ENCODE measurements around the gene OR3A1. TPM values are rescaled to one million over a fixed set of nuclear protein-coding genes. Genes with fewer than 3 reads are reported as not detected.
A peak's percentile ranks its signal among the peaks of the same experiment; 100 is the strongest.
"Not testable (repeated sequence)": the region's sequence is repeated elsewhere in the genome, so short reads cannot be mapped to it uniquely, and the experiment has no call there.

The OR3A1 gene, protein sequence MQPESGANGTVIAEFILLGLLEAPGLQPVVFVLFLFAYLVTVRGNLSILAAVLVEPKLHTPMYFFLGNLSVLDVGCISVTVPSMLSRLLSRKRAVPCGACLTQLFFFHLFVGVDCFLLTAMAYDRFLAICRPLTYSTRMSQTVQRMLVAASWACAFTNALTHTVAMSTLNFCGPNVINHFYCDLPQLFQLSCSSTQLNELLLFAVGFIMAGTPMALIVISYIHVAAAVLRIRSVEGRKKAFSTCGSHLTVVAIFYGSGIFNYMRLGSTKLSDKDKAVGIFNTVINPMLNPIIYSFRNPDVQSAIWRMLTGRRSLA
- not detected for total RNA-seq
- long read RNA-seq = 0 reads

DNA sequence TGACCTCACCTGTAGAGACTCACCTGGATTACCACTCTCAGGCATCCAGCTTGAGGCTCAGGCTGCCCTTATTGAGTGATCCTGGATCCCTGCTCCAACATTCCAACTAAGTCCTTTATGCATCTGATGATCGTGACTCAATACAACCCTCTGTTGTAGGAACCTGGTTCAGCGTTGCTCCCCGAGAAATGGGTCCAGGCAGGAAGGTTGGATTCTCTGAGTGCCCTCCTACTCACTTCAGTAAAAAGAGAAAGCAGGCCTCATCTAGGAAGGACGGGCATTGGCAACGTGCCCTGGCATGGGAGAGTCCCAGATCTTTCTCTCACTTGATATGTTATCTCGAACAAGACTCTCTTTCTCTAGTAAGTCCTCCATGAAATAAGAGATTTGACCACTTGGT, at the start of gene OR3A1:
Gene OR3A1 (minus strand): TSS at position 101 of the 400 bp plus-strand sequence. CDS start 5,778 bp downstream, outside the sequence.
- intact Hi-C loops (cut with DNase I, micrococcal nuclease) = no loop called here
- ATAC-seq = no peak
- no peak for DNase-seq

DNA sequence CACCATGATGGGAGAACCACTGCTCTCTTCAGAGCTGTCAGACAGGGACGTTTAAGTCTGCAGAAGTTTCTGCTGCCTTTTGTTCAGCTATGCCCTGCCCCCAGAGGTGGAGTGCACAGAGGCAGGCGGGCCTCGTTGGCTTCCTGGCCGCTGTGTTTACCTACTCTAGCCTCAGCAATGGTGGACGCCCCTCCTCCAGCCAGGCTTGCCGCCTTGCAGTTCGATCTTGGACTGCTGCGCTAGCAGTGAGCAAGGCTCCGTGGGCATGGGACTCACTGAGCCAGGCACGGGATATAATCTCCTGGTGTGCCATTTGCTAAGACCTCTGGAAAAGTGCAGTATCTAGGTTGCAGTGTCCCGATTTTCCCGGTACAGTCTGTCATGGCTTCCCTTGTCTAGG, 44.6 kb upstream of the OR3A1 start:
- intact Hi-C loops (cut with DNase I, micrococcal nuclease); ATAC-seq; DNase-seq: not testable (repeated sequence)

DNA sequence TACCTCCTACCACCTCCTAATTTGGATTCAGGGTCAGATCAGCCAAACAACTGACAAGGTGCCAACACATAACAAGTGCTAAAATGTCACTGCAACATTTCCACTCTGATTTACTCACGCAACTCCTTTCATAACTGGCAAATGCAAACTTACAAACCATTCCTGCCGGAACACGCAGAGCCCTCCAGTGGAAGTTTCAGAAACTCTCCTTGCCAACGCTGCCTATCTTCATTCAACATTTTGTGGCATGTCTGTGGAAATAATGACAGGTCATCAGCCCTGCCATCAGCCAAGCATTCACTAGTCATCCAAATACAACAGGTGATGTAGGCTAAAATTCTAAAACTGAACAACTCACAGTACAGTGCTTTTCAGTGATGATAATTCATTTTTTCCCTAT, 37.7 kb upstream of the OR3A1 start:
- intact Hi-C loops (cut with DNase I, micrococcal nuclease) = no loop called here
- DNase-seq (no peak), ATAC-seq (no peak)

DNA sequence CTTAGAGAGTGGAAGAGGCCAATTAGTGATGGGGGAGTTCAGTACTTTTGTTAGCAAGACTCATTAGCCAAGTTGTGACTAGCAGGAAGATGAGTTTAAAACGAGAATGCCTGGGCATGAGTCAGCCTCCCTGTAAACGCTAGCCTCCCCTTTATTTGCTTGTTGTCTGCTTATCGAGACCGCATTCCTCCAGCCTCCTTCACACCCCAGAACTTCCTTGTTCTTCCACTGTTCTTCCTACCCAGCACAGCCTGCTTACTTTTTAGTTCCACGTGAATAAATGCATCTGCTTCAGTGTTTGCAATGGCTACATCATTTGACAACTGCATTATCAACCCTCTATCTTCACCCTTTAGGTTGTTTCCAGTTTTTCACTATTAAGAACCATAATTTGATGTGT, 20.2 kb upstream of the OR3A1 start:
- intact Hi-C loops (cut with DNase I, micrococcal nuclease) = no loop called here
- ATAC-seq = no peak
- no peak for DNase-seq

DNA sequence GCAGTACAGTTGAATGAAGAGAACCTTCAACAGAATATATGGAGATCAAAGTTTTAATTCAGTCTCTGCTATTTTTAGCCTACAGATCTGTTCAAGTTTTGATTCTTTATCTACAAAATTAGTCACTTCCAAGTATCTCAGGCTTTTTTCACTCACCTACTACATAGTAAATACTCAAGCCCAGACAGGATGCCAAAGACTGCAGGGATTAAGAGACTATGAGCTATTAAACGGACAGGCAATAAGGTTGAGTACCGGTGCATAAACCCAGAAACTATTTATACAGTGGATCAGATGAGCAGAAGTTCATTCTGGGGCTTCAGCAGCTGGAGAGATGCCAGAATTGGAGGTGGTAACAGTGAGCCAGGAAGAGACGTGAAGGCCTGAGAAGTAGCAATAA, 18.7 kb upstream of the OR3A1 start:
- DNase-seq = no peak
- no peak for ATAC-seq
- intact Hi-C loops (cut with DNase I, micrococcal nuclease) = no loop called here

DNA sequence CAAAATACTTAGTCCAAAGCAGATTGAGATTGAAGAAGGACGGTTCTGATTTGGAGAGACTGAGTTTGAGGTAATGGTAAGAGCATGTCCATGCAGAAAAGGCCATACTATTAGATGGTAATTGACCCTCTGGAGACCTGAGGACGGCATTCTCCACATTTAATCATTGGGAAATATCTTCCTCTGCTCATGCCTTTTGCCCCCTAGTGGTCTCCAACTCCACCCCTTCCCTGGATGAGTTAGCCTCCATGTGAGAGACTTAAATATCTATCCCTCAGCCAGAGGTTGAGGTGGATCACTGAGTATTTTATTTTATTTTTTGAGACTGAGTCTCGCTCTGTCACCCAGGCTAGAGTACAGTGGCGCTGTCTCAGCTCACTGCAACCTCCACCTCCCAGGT, 10.4 kb upstream of the OR3A1 start:
- intact Hi-C loops (cut with DNase I, micrococcal nuclease) = no loop called here
- DNase-seq (no peak), ATAC-seq (no peak)

DNA sequence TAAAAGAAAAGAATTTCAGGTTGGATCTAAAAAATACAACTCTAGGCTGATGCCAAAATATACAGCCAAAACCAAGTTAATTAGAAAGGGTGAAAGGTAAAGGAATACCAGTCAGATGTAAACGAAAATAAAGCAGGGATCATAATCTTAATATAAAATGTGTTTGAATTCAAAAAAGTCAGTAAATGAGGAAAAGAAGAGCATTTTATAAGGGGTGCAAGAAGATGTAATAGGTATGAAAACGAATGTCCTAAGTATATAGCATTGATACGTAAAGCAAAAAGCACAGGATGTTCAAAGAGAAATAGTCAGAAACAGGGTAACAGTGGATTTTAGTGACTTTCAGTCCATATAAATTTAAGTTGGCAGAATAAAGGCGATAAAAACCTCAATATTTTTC, 2.5 kb downstream of the OR3A1 start:
- DNase-seq = no peak
- intact Hi-C loops (cut with DNase I, micrococcal nuclease) = no loop called here
- ATAC-seq = no peak

DNA sequence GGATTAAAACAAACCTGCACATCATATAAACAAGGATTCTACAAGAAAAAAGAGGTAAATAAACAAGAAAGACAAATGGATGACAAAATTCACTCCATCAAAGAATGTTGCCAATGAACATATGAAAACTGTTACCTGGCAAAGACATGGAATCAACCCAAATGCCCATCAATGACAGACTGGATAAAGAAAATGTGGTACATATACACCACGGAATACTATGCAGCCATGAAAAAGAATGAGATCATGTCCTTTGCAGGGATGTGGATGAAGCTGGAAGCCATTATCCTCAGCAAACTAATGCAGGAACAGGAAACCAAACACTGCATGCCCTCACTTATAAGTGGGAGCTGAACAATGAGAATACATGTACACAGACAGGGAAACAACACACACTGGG, 4.6 kb downstream of the OR3A1 start:
- DNase-seq; ATAC-seq; intact Hi-C loops (cut with DNase I, micrococcal nuclease): not testable (repeated sequence)

DNA sequence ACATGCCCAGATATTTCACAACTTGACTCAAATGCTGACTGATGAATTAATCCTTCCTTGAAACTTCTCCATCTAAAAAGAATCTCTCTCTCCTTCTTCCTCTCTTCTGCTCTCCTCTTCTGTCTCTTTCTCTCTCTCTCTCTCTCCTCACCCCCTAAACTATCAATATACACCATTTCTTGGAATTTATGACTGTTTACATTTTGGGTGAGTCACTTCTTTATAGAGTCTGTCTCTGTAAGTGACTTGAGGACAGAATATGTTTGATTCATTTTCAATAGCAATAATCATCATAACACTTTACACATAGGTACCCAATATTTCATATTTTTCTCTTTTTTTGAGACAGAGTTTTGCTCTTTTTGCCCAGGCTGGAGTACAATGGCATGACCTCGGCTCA, 15.3 kb downstream of the OR3A1 start:
- intact Hi-C loops (cut with DNase I, micrococcal nuclease) = no loop called here
- ATAC-seq (peak; percentile 37), DNase-seq (no peak)

DNA sequence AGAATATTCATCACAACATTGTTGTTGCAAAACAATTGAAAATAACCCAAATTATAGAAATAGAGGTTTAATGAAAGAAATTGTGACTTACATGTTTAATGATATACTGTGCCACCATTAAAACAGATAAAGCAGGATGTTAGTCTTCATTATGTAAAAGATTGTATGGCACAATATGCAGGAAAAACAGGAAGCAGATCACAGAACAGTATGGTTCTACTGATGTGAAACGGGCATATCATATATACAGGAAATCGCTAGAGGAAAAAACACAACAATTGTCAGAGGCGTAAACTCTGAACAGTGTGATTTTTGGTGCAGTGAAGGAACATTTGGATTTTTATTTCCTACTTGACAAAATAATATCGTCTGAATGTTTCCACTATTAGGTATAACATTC, 22.0 kb downstream of the OR3A1 start:
- intact Hi-C loops (cut with DNase I, micrococcal nuclease) = no loop called here
- ATAC-seq (no peak), DNase-seq (no peak)

DNA sequence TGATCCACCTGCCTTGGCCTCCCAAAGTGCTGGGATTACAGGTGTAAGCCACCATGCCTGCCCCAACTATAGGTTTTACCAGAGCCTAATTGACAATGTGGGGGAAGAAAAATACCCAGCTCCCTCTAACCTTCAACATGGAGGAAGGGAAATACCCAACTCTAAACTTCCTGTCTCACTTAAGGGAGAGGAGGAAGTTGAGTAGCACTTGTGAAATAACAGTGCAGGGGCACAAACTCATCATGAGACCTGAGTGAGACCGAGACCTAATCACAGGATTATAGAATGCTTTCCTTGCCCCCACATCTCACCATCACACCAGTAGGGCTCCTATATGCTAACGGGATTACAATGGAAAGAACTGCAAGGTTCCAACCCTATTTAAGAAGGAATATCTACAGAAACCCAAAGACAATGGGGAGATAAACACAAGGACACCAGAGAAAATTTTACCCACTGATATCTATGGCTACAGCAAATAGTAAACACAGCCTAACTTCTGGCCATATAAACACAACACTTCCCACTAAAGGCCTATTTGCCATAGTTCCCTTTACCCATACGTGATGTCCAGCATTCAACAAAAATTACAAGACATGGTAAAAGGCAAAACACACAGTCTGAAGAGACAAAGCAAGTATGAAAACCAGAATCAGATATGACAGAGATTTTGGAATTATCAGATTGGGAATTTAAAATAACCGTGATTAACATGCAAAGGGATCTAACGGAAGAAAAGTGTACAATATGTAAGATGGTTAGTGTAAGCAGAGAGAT, 26.9 kb downstream of the OR3A1 start:
- no peak for ATAC-seq
- intact Hi-C loops (cut with DNase I, micrococcal nuclease) = no loop called here
- DNase-seq = no peak

DNA sequence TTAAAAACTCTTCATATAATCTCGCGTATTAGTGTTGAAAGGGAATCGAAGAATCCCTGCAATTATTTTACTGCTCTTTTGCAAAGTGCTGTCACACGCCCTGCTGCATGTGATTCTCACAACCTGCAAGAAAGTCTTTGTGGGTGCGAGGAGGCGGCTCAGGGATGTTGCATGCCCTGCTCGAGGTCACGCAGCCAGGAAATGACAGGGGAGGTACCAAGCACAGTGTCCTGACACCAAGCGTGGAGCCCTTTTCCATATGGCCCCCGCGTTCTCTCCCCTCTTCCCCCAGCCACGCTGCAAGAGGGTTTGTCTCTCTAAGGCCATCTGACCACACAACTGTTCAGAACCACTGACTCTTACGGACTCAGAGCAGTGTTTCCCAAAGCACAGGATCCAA, 37.6 kb downstream of the OR3A1 start:
- ATAC-seq = no peak
- intact Hi-C loops (cut with DNase I, micrococcal nuclease) = no loop called here
- no peak for DNase-seq

DNA sequence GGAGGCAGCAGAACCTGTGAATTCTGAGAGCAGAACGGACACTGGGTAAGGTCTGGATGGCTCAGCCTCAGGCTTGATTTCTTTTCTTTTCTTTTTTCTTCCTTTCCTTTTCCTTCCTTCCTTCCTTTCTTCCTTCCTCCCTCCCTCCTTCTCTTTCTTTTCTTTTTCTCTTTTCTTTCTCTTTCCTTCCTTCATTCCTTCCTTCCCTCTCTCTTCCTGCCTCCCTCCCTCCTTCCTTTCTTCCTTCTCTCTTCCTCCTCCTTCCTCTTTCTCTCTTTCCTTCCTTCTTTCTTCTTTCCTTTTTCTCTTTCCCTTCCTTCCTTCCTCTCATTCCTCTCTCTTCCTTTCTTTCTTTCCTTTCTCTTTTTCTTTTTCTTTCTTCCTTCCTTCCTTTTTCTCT, 38.0 kb downstream of the OR3A1 start:
- DNase-seq (no peak), ATAC-seq (no peak)
- intact Hi-C loops (cut with DNase I, micrococcal nuclease) = no loop called here

DNA sequence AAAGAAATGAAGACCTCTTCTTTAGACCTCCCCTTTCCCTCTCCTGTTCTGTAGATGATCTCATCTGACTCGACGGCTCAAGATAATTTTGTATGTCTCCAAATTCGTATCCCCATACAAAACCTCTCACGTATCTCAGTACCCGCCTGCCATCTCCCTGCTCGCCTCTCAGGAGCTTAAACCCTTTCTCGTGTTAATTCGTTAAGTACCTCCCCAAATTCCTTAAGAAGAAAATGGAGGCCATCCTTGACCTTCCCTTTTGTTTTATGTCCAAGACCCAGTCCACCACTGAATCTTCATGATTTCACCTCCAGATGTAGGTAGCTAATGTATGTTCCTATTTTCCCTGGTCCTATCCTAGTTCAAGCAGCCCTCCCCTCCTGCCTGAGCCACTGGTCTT, 41.6 kb downstream of the OR3A1 start:
- DNase-seq = no peak
- intact Hi-C loops (cut with DNase I, micrococcal nuclease) = no loop called here
- ATAC-seq = no peak

DNA sequence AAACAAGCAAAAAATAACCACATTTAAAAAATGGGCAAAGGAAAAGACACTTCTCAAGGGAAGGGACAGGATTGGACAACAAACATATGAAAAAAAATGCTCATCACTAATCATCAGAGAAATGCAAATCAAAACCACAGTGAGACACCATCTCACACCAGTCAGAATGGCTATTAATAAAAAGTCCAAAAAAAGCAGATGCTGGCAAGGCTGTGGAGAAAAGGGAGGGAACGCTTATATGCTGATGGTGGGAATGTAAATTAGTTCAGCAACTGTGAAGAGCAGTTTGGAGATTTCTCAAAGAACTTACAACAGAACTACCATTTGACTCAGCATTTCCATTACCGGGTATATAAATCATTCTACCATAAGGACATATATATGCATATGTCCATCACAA, 49.1 kb downstream of the OR3A1 start:
- DNase-seq; ATAC-seq; intact Hi-C loops (cut with DNase I, micrococcal nuclease): not testable (repeated sequence)

DNA sequence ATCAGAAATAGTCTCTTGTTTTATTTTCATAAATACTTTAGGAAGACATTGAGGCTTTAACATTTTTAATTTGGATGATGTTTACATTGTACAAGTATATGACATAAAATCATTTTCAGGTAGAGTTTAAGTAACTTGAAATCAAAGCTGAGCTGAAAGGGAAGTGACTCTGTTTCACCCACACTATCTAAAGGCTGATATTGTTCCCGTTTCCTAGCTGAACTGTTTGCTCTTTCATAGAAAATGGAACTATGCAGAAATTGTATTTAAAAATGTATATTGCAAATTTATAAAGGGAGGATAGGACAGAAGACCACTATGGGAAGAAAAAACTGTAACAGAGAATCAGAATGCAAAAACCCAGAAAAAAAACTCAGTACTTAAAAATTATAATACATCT, 53.3 kb downstream of the OR3A1 start:
- DNase-seq; ATAC-seq; intact Hi-C loops (cut with DNase I, micrococcal nuclease): not testable (repeated sequence)

DNA sequence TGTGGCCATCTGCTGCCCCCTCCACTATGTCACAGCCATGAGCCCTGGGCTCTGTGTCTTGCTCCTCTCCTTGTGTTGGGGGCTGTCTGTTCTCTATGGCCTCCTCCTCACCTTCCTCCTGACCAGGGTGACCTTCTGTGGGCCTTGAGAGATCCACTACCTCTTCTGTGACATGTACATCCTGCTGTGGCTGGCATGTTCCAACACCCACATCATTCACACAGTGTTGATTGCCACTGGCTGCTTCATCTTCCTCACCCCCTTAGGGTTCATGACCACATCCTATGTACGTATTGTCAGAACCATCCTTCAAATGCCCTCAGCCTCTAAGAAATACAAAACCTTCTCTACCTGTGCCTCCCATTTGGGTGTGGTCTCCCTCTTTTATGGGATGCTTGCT, 57.1 kb downstream of the OR3A1 start:
- DNase-seq; ATAC-seq; intact Hi-C loops (cut with DNase I, micrococcal nuclease): not testable (repeated sequence)
